Calu3 (cell line): Measurements from ENCODE around the gene MPDZ. TPM values are rescaled to one million over a fixed set of nuclear protein-coding genes. Genes with fewer than 3 reads are reported as not detected.

Source experiments
- BruUV-seq: library from RNA; stranded (reverse); fragments of 400-500 nt; replicated peaks from 2 replicates; lab custom pipeline; 2021; lab: Mats Ljungman, UMichigan
- CTCF ChIA-PET: fragments of 300-600 bp; sonication (Branson Sonifier 250); formaldehyde crosslinking; loops from one replicate; lab custom pipeline; 2022; ENCODE audit warnings: antibody characterized with exemption; lab: Charles Lee
- DNase-seq: peaks from one replicate; pipeline ENCODE4 v3.0.0; 2022
- H3K27ac Mint-ChIP-seq: one replicate; pipeline ENCODE4 v1.8.0; 2022; ENCODE audit warnings: mixed read lengths; ENCODE audit not compliant: unreplicated experiment
- H3K27me3 Mint-ChIP-seq: one replicate; pipeline ENCODE4 v1.8.0; 2022; ENCODE audit warnings: mixed read lengths; ENCODE audit not compliant: unreplicated experiment
- H3K36me3 Mint-ChIP-seq: one replicate; pipeline ENCODE4 v1.8.0; 2022; ENCODE audit warnings: mild to moderate bottlenecking, moderate library complexity, mixed read lengths; ENCODE audit not compliant: insufficient read depth, unreplicated experiment
- H3K4me1 Mint-ChIP-seq: one replicate; pipeline ENCODE4 v1.8.0; 2022; ENCODE audit warnings: mild to moderate bottlenecking, low read depth, mixed read lengths; ENCODE audit not compliant: unreplicated experiment
- H3K4me3 Mint-ChIP-seq: one replicate; pipeline ENCODE4 v1.8.0; 2022; ENCODE audit warnings: mild to moderate bottlenecking, low read depth, moderate library complexity, mixed read lengths; ENCODE audit not compliant: unreplicated experiment
- H3K9me3 Mint-ChIP-seq: one replicate; pipeline ENCODE4 v1.8.0; 2022; ENCODE audit warnings: low read depth, mixed read lengths; ENCODE audit not compliant: unreplicated experiment
- intact Hi-C: fragments of 100-400 bp; cut with micrococcal nuclease; formaldehyde crosslinking; loops from one replicate; pipeline ENCODE4 v1.10.0; 2022; ENCODE audit not compliant: unreplicated experiment
- total RNA-seq: library from RNA; stranded (reverse); gene quantifications from 2 replicates; pipeline ENCODE4 v1.2.3, GENCODE V29; 2022
- TF ChIP-seq, protein P1 (sequence below): fragments of 200-600 bp; IDR thresholded peaks from one replicate; pipeline ENCODE4 v1.8.0; 2022; ENCODE audit warnings: antibody characterized with exemption; ENCODE audit not compliant: unreplicated experiment

MPDZ gene
- total RNA-seq, 1 experiment from 2014 or later = not detected

DNA sequence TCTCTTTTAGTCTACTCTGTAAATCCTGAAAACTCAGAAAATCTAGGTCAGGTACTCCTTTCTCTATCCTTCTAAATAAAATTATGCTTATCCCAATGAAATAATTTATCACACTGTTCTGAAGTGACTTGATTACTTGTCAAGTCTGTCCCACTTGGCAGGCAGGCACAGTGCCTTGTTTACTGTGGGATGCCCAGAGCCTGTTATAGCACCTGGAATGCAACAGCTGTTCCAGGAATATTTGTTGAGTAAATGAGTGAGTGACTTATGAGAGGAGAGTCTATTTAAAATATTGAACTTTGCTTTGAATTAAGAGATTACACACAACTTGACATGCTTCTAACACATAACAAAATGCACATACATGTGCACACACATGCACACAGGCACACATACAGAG lies 130.0 kb downstream of the MPDZ start:
- Mint-ChIP-seq H3K4me3 (no peak overlapping the region), H3K9me3 (no peaks in the 10 kb centered on the region), H3K4me1 (no peaks in the 10 kb centered on the region), H3K27ac (no peak overlapping the region), H3K36me3 (no peaks in the 10 kb centered on the region), H3K27me3 (no peaks in the 10 kb centered on the region)
- CTCF ChIA-PET = no interaction called here
- no TSS peak for BruUV-seq
- TF ChIP-seq, protein P1, sequence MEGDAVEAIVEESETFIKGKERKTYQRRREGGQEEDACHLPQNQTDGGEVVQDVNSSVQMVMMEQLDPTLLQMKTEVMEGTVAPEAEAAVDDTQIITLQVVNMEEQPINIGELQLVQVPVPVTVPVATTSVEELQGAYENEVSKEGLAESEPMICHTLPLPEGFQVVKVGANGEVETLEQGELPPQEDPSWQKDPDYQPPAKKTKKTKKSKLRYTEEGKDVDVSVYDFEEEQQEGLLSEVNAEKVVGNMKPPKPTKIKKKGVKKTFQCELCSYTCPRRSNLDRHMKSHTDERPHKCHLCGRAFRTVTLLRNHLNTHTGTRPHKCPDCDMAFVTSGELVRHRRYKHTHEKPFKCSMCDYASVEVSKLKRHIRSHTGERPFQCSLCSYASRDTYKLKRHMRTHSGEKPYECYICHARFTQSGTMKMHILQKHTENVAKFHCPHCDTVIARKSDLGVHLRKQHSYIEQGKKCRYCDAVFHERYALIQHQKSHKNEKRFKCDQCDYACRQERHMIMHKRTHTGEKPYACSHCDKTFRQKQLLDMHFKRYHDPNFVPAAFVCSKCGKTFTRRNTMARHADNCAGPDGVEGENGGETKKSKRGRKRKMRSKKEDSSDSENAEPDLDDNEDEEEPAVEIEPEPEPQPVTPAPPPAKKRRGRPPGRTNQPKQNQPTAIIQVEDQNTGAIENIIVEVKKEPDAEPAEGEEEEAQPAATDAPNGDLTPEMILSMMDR = no peak
- intact Hi-C loops = no loop called here
- DNase-seq = no peak

DNA sequence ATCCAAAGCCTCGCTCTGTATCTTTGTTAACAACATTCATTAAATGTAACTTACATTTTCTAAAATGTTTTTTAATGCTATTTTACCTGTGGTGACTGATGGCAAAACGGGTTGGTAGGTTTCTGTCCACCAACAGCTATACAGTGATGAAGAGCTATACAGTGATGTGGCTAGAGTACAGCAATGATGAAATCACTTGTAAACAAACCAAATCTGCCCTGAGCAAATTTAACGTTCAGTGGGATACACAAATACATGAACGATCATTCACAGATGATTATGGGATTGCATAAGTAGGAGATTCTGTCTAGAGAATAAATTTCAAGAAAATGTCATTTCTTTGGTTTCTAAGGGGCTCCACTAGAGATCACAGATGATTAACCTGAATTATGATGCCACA lies 132.7 kb downstream of the MPDZ start:
- BruUV-seq = no TSS peak
- no peak overlapping the region for H3K27ac Mint-ChIP-seq

DNA sequence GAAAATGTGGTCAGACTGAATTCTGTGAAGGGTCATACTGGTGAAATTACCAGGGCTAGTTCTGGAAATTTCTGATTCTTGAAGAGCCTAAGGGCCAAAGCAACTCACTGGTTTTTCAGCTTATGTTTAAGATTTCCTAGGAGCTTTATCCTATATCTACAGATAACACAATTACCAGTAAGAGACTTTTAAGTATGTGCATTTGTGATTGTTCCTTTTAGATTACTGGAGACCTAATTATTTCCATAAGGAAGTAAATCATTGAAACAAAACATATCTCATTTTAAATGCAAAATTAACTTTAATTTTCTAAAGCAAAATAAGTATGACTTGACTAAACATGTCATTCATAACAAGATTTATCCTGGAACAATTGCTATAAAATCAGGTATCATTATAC lies 134.2 kb downstream of the MPDZ start:
- Mint-ChIP-seq H3K4me1 (peaks cover under 1% of the 10 kb centered on the region), H3K9me3 (no peaks in the 10 kb centered on the region), H3K27me3 (no peaks in the 10 kb centered on the region), H3K27ac (no peak overlapping the region), H3K4me3 (no peak overlapping the region), H3K36me3 (no peaks in the 10 kb centered on the region)
- intact Hi-C loops = no loop called here
- TF ChIP-seq, protein P1 = no peak
- DNase-seq = no peak
- CTCF ChIA-PET = no interaction called here
- BruUV-seq = no TSS peak

More for the DNA sequence above, 132.7 kb downstream of the MPDZ start:
- Mint-ChIP-seq H3K9me3 (no peaks in the 10 kb centered on the region), H3K4me3 (no peak overlapping the region), H3K4me1 (no peaks in the 10 kb centered on the region), H3K36me3 (no peaks in the 10 kb centered on the region), H3K27me3 (no peaks in the 10 kb centered on the region)
- TF ChIP-seq, protein P1 = no peak
- CTCF ChIA-PET = no interaction called here
- intact Hi-C loops = no loop called here
- DNase-seq = no peak

DNA sequence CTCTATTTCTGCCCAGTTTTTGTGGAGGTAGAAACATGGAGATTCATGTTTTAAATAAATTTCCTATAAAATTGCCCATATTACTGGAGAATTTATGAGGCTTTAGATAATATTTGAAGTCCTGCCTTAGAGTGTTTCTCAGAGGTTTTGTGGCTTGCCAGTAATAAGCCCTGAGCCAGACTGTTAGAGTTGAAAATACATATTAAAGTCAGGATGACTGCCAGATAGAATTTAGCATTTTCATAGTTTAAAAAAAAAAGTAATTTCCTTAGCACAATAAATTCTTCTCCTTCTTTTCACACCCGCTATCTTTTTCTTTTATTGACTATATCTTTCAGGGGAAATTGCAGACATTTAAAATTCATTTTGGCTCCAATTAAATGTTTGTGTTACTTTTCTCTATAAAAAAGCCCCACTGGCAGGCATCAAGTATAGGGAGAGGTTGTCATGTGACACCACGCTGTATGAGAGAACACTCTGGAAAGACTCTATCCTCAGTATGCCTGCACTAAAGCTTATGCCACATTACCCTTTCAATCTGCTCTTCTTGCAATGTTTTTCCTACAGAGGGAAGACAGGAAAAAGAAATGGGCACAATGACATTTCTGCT lies 135.2 kb downstream of the MPDZ start:
- CTCF ChIA-PET = interaction anchor here (0.6 kb wide), 1 partner anchor 650 kb away, joined by 17 read pairs; no protein-coding TSS in a partner anchor
- Mint-ChIP-seq H3K36me3 (no peaks in the 10 kb centered on the region), H3K4me3 (no peak overlapping the region), H3K4me1 (peaks cover 11% of the 10 kb centered on the region), H3K27ac (no peak overlapping the region), H3K9me3 (no peaks in the 10 kb centered on the region), H3K27me3 (no peaks in the 10 kb centered on the region)
- no peak for DNase-seq
- intact Hi-C loops = no loop called here
- no TSS peak for BruUV-seq
- TF ChIP-seq, protein P1 = no peak
